HCEC 1CT (cell line): ENCODE results near the gene GRK6.
"Not testable (repeated sequence)": the region's sequence is repeated elsewhere in the genome, so short reads cannot be mapped to it uniquely, and the experiment has no call there.

ENCODE experiments used
- DNase-seq: peaks from one replicate; pipeline ENCODE4 v3.0.0-alpha.2; 2017

The GRK6 gene

DNA sequence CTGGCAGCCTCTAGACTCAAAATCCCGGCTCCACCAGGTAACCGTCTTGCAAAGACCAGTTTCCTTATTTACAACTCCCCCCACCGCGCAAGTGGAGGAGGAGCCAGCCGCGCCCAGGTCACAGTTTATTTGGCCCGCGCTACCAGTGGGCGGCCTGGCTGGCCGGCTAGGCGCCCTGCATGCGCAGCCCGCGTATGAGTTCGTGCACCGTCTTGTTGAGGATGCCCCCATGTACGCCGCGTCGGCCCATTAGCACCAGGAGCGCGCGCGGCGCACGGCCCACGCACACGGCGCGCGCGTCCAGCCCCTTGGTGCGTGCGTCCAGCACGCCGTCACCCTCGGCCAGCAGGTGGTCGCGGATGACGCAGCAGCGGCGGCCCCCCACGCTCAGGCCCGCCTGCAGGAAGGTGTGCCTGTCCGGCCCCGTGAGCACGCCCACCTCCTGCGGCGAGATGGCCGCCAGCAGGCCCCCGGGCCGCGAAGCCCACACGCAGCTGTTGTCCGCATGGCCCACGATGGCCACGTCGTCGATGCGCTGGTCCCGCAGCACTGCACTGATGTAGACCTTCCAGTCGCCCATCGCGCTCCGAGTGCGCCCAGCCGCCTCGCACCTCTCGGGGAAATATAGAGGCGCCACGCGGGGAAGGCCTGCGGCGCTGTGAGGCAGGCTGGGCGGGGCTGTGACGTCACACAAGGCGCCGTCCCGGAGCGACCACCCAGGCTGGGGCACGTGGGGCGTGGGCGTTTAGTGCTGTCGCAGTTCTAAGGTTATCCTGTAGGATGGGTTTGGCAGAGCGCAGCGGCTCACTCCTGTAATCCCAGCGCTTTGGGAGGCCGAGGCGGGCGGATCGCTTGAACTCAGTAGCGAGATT lies 26.2 kb upstream of the GRK6 start, which contains the start of gene PFN3:
TSS of gene PFN3 (minus strand) at position 665 of the 872 bp plus-strand sequence. CDS start at position 580, 85 bp downstream.
- no peak for DNase-seq

DNA sequence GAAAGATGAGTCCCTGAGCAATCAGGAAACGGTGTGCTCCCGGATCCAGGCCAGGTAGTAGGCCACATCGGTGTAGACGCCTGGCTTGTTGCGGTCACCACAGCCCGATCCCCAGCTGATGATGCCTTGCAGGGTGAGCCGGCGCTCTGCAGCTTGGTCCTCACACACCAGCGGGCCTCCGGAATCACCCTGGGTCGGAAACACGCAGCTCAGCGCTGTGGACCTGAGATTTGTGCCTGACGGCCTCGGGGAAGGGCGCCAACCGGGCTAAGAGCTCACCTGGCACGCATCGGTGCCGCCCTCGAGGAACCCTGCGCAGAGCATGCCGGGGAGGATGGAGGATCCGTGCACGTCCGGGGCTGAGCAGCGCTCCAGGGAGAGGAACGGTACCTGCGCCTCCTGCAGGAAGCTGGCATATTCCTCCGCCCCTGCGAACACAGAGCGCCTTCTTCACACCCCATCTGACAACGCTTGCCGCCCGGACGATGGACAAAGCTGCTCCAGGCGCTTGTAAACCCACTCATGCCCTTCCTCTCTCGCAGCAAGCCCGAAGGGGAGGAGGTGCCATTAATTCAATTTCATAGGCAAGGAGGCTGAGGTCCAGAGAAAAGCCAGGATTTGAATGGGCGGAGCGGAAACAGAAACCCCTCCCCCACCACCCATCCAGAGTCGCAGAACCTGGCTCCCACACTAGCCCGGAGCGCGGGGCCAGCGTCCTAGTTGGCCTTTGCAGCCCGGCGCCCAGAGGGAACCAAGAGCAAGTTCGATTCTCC lies 24.0 kb upstream of the GRK6 start:
- peak; percentile 38 for DNase-seq

DNA sequence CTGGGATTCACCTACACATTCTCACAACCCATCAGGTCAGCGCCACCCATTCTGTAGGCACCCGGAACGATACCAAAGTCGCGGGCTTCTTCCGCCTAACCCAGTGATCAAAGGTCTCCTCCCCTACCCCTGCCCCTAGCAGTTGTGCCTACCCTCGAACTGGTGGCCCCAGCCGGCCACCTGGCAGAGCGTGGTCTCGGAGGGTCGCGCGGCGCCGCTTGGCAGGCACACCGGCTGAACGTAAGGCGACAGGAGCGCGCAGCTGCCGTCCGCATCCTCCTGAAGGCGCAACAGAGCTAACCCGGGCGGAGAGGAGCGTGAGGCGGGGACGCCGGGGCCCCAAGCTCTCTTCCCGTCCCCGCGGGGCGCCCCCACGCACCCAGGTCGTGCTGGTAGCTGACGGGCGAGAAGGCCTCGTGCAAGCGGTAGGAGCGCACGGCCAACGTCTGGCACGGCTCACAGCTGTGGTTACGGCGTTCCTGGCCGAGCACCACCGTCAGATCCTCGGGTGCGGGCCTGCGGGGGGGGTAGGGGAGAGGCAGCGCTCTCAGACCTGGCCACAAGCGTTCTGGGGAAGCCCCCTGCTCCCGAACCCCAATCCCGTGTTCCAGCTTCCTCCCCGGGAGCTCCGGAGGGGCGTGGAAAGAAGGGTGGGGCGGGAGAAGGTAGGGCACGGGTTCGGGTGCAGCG lies 23.2 kb upstream of the GRK6 start:
- DNase-seq: no peak

DNA sequence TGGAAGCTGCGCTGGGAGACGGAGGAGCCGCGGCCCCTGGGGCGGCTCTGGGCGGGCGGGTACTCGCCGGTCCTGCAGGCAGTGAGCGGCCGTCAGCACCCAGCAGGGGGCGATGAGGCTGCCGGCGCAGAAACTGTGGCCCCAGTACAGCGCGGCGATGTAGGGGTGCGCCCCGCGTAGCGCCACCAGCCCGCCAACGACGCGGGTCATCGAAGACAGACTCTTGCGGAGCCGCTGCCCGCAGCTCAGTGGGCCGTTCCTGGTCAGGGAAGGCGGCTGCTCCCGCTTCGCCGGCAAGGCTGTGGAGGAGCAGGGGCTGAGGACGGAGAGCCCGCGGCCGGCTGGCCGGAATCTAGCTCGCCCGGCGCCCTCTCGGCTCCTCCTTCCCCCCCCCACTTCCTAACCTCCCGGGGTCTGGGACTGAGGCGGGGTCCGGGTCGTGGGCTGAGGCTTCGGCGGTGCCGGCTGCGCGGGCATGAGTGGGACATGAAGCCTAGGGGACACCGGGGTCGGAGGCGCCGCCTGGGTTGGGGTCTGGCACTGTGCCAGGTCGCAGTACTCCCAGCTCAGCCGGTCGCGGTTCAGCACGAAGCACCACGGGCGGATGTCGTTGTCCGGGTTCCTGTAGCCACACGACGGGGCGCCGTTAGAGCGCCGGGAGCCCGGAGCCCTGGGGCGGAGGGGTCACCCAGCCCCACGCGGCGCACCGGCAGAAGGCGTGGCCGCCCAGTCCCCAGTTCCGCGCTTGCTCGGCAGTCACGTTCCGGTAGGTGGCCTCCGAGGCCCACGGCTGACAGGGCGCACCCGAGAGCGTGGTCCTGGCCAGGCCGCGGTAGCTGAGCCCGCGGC lies 22.5 kb upstream of the GRK6 start:
- DNase-seq: peak; percentile 75

DNA sequence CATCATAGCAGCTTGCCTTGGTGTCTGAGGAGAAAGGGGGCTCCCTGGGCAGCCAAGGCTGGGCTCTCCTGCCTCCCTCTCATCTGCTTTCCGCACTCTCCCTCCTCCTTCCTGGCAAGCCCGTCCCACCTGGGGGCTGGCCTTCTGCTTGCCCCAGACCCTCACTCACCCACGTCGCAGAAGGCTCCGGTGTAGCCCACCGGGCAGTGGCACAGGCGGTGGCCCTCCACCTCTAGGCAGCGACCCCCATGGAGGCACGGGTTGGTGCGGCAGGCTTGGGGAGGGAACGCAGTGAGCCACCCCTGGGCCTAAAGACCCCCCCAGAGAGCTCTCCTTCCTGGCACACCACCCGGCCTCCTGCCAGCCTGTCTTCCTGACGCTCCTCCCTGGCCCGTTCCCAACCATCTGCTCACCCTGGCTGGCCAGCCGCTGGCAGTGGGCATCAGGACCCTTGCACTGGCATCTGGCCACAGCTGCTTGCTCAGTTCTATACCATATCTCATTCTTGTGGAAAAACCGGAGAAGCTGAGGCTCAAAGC lies 21.8 kb upstream of the GRK6 start:
- DNase-seq: no peak

DNA sequence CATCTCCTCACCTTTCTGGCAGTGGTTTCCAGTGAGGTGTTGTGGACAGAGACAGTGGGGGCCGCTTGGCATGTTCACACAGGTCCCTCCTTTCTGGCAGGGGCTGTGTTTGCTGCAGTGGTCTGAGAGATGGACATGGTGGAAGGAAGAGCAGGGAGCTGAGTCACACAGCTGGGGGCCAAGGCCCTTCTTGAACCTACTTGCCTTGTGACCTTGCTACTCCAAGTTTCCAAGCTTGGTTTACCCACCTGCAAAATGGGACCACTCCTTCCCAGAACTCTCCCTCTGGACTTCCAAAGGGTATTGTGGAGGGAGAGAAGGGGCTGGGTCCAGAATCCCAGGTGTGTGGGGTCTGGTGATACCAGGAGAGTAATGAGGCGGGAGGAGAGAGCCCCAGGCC lies 21.2 kb upstream of the GRK6 start:
- DNase-seq: no peak

DNA sequence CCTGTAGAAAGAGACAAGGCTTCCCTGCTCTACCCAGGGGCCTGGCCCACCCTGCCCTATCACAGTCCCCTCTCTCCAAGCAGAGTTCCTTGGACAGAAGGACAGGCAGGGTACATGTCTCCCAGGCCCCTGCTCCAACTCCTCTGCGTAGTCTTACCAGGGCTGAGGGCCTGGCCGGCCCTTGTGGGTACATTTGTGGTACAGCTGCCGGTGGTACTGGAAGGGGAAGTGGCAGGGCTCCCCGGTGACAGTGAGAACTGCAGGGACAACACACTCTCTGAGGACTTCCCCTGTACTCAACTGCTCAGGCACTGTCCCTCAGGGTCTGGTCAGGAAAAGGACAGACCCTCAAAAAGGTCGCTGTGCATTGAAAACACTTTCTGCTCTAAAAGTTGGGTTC lies 20.7 kb upstream of the GRK6 start:
- no peak for DNase-seq

DNA sequence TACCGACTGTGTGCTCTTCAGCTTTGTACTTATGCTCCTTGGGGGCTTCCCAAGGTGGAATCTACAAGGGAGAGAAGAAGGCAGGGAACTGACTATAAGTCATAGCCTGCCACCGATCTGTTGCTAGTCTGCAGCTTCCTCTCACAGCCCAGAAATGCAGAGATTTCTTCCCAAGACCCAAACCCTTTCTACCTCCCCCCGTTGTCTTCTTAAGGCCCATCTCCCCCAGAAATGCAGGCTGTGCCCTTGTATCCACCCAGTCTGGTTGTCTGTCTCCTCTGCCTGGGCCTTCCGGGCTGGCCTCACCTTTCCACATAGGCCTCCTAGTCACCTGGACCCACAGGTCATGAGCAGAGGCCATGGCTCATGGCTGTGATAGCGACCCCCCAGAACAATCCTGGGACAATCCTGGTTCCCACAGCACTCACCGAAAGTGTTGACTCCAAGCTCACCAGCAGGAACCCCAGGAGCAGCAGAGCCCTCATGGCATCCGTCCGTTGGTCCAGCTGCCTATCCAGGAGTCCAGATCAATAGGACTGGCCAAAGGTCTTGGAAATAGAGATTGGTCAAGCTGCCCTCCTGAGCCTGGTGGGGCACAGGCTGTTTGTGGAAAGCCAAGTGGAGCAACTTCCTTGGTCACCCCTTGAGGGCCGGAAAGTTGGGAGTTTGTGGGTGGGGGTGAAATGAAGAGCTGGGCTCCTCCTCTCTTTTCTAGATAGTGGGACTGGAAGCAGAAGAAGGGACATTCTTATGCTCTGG lies 17.3 kb upstream of the GRK6 start, which contains the start of gene F12:
TSS of gene F12 (minus strand) at position 522 of the 759 bp plus-strand sequence. CDS start at position 485, 37 bp downstream.
- no peak for DNase-seq

DNA sequence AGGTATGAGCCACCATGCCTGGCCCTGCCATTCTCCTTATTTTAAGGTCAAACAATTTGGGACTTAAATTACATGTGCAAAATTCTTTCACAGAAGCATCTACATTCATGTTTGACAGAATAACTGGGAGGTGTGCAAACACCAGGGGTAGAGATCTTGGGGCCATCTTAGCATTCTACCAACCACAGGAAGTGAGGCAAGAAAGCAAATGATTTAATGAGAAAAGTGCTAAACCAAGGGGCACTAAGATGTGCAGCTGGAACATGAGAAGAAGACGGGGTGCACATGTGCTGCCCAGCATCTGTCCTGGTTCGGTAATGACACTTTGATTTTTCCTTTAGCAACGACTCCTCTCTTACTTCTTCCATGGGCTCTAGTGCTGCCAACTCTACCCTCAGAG lies 15.9 kb upstream of the GRK6 start:
- no peak for DNase-seq

DNA sequence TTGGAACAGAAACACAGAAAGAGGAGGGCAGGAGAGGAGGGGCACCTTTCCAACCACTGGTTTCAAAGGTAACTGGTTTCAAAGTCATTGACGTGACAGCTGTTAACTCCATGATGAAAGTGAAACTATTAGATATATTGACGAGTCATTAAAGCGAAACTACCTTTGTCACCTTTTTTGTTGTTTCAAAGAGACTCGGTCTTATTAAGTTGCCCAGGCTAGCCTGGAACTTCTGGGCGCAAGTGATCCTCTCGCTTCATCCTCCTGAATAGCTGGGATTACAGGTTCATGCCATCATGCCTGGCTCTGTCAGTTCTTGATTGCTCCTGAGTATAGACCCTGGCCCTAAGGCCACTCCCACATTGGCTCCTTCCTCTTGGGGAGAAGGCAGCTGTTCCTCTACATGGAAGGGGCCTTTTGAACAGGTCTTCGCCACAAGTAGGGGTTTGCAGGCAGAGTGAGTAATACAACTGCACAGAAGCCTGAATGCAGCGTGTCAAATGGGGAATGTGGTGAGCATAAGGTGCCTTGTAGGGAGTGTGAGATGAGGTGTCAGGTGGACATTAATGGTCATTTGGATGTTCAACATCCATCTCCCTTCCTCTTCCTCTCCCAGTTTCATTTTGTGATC lies 13.8 kb upstream of the GRK6 start:
- DNase-seq: no peak

DNA sequence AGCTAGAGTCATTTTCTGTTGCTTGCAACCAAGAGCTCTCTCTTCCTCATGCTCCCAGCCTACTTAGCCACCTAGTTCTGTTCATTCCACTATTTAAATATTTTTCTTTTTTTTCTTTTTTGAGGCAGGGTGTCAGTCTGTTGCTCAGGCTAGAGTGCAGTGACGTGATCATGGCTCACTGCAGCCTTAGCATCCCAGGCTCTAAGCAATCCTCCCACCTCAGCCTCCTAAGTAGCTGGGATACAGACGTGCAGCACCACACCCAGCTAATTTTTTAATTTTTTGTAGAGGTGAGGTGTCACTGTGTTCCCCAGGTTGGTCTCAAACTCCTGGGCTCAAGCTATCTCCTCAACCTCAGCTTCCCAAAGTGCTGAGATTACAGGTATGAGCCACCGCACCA lies 12.0 kb upstream of the GRK6 start:
- DNase-seq: no peak

DNA sequence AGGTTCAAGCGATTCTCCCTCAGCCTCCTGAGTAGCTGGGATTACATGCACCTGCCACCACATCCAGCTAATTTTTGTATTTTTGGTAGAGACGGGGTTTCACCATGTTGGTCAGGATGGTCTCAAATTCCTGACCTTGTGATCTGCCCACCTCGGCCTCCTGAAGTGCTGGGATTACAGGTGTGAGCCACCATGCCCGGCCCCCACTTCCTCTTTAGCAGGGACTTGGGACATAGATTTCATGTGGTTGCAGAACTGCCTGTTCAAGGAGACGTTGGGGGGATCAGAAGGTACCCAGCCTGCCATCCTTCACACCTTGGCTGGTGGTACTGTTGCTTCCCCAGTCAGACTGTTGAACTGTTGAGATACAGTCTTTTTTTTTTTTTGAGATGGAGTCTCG lies 9.4 kb upstream of the GRK6 start:
- DNase-seq: not testable (repeated sequence)

DNA sequence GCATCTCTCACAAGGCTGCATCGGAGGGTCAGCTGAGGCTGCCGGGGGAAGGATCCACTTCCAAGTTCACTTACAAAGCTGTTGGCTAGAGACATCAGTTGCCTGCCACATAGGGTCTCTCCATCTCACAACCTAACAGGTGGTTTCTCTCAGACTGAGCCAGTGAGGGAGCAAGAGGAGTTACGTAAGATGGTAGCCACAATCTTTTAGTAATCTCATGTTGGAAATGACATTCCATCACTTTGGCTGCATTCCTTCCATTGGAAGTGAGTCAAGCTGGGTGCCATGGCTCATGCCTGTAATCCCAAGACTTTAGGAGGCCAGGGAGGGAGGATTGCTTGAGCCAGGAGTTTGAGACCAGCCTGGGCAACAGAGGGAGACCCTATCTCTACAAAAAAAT lies 7.4 kb upstream of the GRK6 start:
- peak; percentile 82 for DNase-seq

DNA sequence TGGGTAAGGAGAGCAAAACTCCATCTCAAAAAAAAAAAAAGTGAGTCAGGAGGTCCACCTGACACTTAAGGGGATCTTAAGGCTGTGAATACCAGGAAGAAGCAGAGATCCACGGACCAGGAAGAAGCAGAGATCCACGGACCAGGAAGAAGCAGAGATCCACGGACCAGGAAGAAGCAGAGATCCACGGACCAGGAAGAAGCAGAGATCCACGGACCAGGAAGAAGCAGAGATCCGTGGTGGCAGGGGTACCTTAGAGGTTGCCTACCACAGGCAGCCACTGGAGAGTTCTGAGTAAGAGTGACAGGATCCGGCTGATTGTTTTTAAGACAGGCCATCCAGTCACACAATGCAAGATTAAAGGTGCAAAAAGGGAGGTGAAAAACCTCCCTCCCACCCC lies 6.0 kb upstream of the GRK6 start:
- DNase-seq: not testable (repeated sequence)

DNA sequence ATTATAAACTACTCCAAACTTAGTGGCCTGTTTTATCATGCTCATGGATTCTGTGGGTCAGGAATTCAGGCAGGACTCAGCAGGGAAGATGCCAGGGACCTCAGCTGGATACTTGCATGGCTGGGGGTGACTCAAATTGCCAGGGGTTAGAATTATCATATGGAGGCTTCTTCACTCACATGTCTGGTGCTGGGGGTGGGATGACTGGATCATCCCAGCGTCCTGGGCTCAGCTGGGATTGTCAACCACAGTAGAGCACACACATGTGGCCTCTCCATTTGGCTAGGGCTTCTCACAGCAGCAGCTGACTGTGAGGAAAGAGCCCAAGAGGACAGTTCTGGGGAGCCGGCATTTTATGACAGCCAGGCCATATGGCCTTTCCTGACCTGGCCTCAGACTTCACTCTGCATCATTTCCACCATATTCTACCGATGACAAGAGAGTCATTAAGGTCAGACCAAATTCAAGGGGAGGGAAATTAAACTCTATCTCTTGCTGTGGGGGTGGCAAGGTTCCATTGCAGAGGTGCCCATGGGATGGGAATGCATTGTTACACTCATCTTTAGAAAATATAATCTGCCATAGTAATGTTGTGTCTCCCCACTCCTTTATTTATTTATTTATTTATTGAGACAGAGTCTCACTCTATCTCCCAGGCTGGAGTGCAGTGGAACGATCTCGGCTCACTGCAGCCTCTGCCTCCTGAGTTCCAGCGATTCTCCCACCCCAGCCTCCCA lies 5.2 kb upstream of the GRK6 start:
- no peak for DNase-seq

DNA sequence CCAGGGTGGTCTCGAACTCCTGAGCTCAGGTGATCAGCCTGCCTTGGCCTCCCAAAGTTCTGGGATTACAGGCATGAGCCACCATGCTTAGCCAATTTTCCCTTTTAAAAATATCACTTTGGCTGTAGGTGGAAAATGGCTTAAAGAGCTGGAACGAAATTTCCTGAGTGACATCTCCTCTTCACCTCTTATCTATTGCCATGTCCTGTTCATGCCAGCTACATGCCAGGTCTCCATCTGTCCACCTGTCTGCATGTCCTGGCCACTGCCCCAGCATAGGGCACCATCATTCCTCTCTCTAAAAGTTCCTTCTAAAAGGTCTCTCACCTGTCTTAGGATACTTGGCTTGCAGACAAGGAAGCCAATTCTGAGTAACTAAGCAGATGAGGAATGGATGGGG lies 2.8 kb upstream of the GRK6 start:
- DNase-seq: no peak

DNA sequence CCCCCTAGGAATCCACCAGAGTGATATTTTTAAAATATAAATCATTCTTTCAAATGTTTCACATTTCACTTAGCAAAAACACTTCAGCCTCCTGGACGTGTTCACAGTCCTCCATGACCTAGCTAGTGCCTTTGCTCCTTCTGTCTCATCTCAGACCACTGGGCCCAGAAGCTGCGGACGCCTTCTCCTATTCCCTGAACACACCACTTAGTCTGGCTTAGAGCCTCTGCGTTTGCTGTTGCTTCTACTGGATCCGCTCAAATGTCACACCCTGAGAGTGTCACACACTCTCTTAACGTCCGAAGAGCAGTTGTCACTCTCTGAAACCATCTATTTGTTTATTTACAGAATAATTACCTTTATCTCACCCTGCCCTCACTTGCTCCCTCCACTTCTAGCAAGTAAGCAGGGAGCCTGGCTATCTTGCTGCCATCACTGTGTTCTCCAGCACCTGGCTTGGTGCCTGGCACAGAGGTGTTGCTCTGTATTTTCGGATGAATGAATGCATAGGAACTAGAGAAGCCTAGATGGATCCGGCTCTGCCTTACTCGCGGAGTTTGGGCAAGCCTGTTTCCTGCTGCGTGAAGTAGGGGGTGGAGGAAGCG lies 1.2 kb upstream of the GRK6 start:
- no peak for DNase-seq

DNA sequence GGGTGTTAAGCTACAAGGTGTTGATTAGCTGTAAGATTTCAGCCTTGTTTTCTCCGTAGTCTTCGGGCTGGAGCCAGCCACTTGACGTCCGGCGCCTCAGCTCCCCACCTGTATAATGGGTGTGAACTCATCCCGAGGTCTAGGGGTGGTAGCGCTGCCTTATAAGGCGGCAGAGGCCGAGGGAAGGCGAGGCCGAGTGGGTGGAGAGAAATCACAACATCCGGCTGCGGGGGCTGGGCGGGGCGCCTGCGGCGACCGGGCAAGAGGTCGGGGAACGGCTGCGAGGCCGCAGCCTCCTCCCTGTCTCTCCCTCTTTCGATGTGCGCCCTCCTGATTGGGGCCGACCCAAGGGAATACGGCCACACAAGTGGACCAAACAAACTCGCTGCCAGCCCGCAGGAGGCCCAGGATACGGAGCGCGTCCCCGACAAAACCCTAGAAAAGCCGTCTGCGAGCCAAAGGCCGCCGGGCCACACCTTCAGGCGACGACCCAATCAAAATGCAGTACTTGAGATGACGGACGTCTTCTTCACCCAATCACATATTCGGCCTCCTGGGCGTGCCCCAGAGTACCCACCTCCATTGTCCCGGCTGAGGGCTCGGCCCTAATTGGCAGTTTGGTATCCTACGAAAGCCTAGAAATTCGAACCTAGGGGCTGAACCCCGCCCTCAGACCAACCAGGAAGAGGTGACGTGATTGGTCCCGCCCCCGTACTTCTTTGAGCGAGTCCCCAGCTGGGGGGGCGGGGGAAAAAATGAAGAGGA lies 493 bp upstream of the GRK6 start:
- DNase-seq: peak; percentile 100
